HepG2 (cell line): ENCODE measurements around the gene DHX57. TPM values are rescaled to one million over a fixed set of nuclear protein-coding genes. Genes with fewer than 3 reads are reported as not detected.
A peak's percentile ranks its signal among the peaks of the same experiment; 100 is the strongest.

Experiments used
- ATF3 ChIP-seq: sonication (generic); formaldehyde crosslinking; IDR thresholded peaks from 2 replicates; pipeline ENCODE4 v1.4.0; 2020; ENCODE audit warnings: missing genetic modification reagents
- GRHL1 ChIP-seq: sonication (generic); formaldehyde crosslinking; conservative IDR thresholded peaks from 2 replicates; pipeline ENCODE4 v1.8.0; 2022; ENCODE audit warnings: missing genetic modification reagents
- NR2C2 ChIP-seq: sonication (generic); formaldehyde crosslinking; IDR thresholded peaks from 2 replicates; pipeline ENCODE4 v1.4.0; 2020; ENCODE audit warnings: missing genetic modification reagents, mild to moderate bottlenecking, moderate library complexity, borderline replicate concordance
- NR3C1 ChIP-seq: sonication (generic); formaldehyde crosslinking; IDR thresholded peaks from 2 replicates; pipeline ENCODE4 v1.4.0; 2020; ENCODE audit warnings: missing genetic modification reagents
- RNF219 ChIP-seq: sonication (generic); formaldehyde crosslinking; IDR thresholded peaks from 2 replicates; pipeline ENCODE4 v1.5.0; 2020; ENCODE audit warnings: mild to moderate bottlenecking, missing genetic modification reagents
- SOX5 ChIP-seq: IDR thresholded peaks from 2 replicates; pipeline ENCODE4 v1.6.1; 2016; ENCODE audit warnings: borderline replicate concordance
- THAP9 ChIP-seq: sonication (generic); formaldehyde crosslinking; IDR thresholded peaks from 2 replicates; pipeline ENCODE4; 2020; ENCODE audit warnings: missing genetic modification reagents, mild to moderate bottlenecking, borderline replicate concordance
- ZBTB26 ChIP-seq: IDR thresholded peaks from 2 replicates; pipeline ENCODE4 v1.6.1; 2016; ENCODE audit warnings: missing compliant biosample characterization, missing genetic modification reagents, borderline replicate concordance
- ZFY ChIP-seq: sonication (generic); formaldehyde crosslinking; IDR thresholded peaks from 2 replicates; pipeline ENCODE4 v1.4.0; 2020; ENCODE audit warnings: missing genetic modification reagents
- ZNF350 ChIP-seq: sonication (generic); formaldehyde crosslinking; IDR thresholded peaks from 2 replicates; pipeline ENCODE4 v1.4.0; 2020; ENCODE audit warnings: mild to moderate bottlenecking, low read depth, missing genetic modification reagents, borderline replicate concordance
- ZNF563 ChIP-seq: sonication (generic); formaldehyde crosslinking; IDR thresholded peaks from 2 replicates; pipeline ENCODE4 v1.8.0; 2022; ENCODE audit warnings: mild to moderate bottlenecking, moderate library complexity, missing genetic modification reagents
- ZNF672 ChIP-seq: sonication (generic); formaldehyde crosslinking; IDR thresholded peaks from 2 replicates; pipeline ENCODE4 v1.8.1; 2022; ENCODE audit warnings: missing genetic modification reagents
- ZNF713 ChIP-seq: sonication (generic); formaldehyde crosslinking; IDR thresholded peaks from 2 replicates; pipeline ENCODE4 v1.4.0; 2020; ENCODE audit warnings: mild to moderate bottlenecking, missing genetic modification reagents
- ZNF720 ChIP-seq: sonication (generic); formaldehyde crosslinking; IDR thresholded peaks from 2 replicates; pipeline ENCODE4 v1.4.0; 2020; ENCODE audit warnings: missing genetic modification reagents
- ZNF766 ChIP-seq: sonication (generic); formaldehyde crosslinking; IDR thresholded peaks from 2 replicates; pipeline ENCODE4 v1.5.0; 2020; ENCODE audit warnings: missing genetic modification reagents, borderline replicate concordance
- ZSCAN9 ChIP-seq: IDR thresholded peaks from 2 replicates; pipeline ENCODE4 v1.6.1; 2016; ENCODE audit warnings: borderline replicate concordance
- polyA plus RNA-seq, 8 experiments: library from polyadenylated mRNA; depleted of rRNA in 3 of 8; stranded (reverse) in 7 of 8; unstranded in 1 of 8; fragments of >200 nt; fragmentation: Illumina TruSeq in 4 of 8; extraction: Trizol in 4 of 8; gene quantifications; 2 replicates each; pipeline versions ENCODE4 v1.2.1 to v1.2.3, GENCODE V29; 2011 to 2016; ENCODE audit warnings: low read depth in 4 of 8, missing spikeins in 1 of 8, mixed read lengths in 1 of 8; ENCODE audit not compliant: insufficient read depth in 1 of 8
- total RNA-seq, 5 experiments: library from RNA; depleted of rRNA; stranded (reverse); fragments of >200 nt; fragmentation: Illumina TruSeq; extraction: Trizol; gene quantifications; 2 replicates each; pipeline ENCODE4 v1.2.3, GENCODE V29; 2016; ENCODE audit warnings: low read depth in 1 of 5
- TF ChIP-seq, protein P1 (sequence below): IDR thresholded peaks from 2 replicates; pipeline ENCODE4 v1.6.1; 2016
- TF ChIP-seq, protein P2 (sequence below): sonication (generic); formaldehyde crosslinking; IDR thresholded peaks from 2 replicates; pipeline ENCODE4 v1.8.0; 2022; ENCODE audit warnings: missing genetic modification reagents, mild to moderate bottlenecking, borderline replicate concordance

The DHX57 gene
- total and polyA plus RNA-seq, 2 of the 13 experiments (the other 11 are each of a cell fraction or from before 2014, with no cell fraction given): 9.2 to 24.2 TPM

GRCh38 chr2:38875576-38876367 is at the start of gene DHX57, which contains the start of gene MORN2 (continued):
- peak; percentile 89; the same call in 1 of the 2 replicates for TF ChIP-seq ZNF350 (CRISPR knock-in tag)
- TF ChIP-seq, protein P1, sequence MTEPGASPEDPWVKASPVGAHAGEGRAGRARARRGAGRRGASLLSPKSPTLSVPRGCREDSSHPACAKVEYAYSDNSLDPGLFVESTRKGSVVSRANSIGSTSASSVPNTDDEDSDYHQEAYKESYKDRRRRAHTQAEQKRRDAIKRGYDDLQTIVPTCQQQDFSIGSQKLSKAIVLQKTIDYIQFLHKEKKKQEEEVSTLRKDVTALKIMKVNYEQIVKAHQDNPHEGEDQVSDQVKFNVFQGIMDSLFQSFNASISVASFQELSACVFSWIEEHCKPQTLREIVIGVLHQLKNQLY (CRISPR knock-in tag): no peak
- TF ChIP-seq RNF219: no peak
- TF ChIP-seq ZNF672 (CRISPR knock-in tag): 0 out of 2 replicates have a peak, but pooled peaks have one; percentile 13
- peak; percentile 61 for TF ChIP-seq ZSCAN9 (CRISPR knock-in tag)
- TF ChIP-seq THAP9 (CRISPR knock-in tag): peak; percentile 93; the same call in 1 of the 2 replicates
- no peak; the same call in 1 of the 2 replicates for TF ChIP-seq ZNF720 (CRISPR knock-in tag)
- no peak for TF ChIP-seq ZNF713 (CRISPR knock-in tag)
- TF ChIP-seq, protein P2, sequence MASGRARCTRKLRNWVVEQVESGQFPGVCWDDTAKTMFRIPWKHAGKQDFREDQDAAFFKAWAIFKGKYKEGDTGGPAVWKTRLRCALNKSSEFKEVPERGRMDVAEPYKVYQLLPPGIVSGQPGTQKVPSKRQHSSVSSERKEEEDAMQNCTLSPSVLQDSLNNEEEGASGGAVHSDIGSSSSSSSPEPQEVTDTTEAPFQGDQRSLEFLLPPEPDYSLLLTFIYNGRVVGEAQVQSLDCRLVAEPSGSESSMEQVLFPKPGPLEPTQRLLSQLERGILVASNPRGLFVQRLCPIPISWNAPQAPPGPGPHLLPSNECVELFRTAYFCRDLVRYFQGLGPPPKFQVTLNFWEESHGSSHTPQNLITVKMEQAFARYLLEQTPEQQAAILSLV (CRISPR knock-in tag): peak; percentile 97; the same call in 1 of the 2 replicates
- no peak for TF ChIP-seq NR3C1 (CRISPR knock-in tag)
- TF ChIP-seq NR2C2 (CRISPR knock-in tag): peak; percentile 100
- peak; percentile 54; the same call in 1 of the 2 replicates for TF ChIP-seq ZNF766
- peak; percentile 20; the same call in 1 of the 2 replicates for TF ChIP-seq SOX5 (CRISPR knock-in tag)
- peak; percentile 95 for TF ChIP-seq ZFY (CRISPR knock-in tag)
- peak; percentile 68 for TF ChIP-seq ZBTB26
- TF ChIP-seq ZNF563 (CRISPR knock-in tag): peak; percentile 91; the same call in 1 of the 2 replicates
- no peak for TF ChIP-seq GRHL1 (CRISPR knock-in tag)
- no peak for TF ChIP-seq ATF3 (CRISPR knock-in tag)
